ENCODE results near the gene ARHGAP1. TPM values are rescaled to one million over a fixed set of nuclear protein-coding genes. Genes with fewer than 3 reads are reported as not detected.

The ARHGAP1 gene
- total and polyA plus RNA-seq, 9 of the 15 experiments (the other 6 are each of a cell fraction or from before 2014, with no cell fraction given), result 3.6 to 30.4 (median 8.2) TPM

DNA sequence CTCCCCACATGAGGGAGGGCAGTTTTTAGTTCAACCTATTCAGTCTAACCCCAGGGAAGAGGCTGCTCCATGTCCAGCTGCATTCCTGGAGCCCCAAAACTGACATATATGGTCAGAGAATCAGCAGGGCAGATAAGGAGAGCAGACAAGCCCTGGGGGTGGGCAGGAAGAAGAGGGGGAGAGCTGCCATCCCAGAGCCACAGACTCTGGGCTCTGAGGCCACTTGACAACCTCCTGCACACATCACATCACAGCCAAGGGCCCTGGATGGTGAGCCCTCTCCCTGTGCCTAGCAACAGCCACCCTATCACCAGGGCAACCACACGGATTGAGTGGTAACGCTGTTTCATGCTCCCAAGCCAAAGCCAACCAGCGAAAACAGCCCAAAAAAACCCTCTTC is 3.1 kb downstream of the ARHGAP1 start:
- Histone ChIP-seq H4K20me1 (replicated peaks; ENCODE audit: control insufficient read depth, insufficient read depth, low read length) (no peaks in the 10 kb centered on the region), H3K4me2 (ENCODE audit: insufficient read depth, low read length) (no peak overlapping the region), H3K27ac (ENCODE audit: extremely low read depth, low read depth, low read length) (no peak overlapping the region), H3K9me1 (ENCODE audit: control insufficient read depth, insufficient read depth, low read length) (no peaks in the 10 kb centered on the region), H3K4me3 (no peak overlapping the region), H3K4me1 (replicated peaks in 1 of 2; ENCODE audit: control insufficient read depth in 2 of 2, insufficient read depth in 2 of 2, low read length in 2 of 2) (peaks cover 24 to 37% of the 10 kb centered on the region in 2 experiments), H3K36me3 (ENCODE audit: control insufficient read depth, insufficient read depth, low read length) (peaks cover 34% of the 10 kb centered on the region), H3K79me2 (ENCODE audit: control insufficient read depth, insufficient read depth, low read length) (peaks cover 38% of the 10 kb centered on the region), H3K9ac (ENCODE audit: insufficient read depth in 1 of 2, low read depth in 2 of 2, low read length in 2 of 2) (peak overlapping the region in 1 of 2 experiments; percentile 80; a peak in 2 of 4 replicates), H3K9me3 (replicated peaks; ENCODE audit: control insufficient read depth, insufficient read depth, low read depth, low read length) (no peaks in the 10 kb centered on the region), H2AFZ (ENCODE audit: low read depth, low read length) (no peak overlapping the region), H3K27me3 (ENCODE audit: control insufficient read depth in 2 of 2, insufficient read depth in 2 of 2, low read length in 2 of 2) (no peaks in the 10 kb centered on the region)
- intact Hi-C loops (cut with micrococcal nuclease), result no loop called here
- in situ Hi-C loops (cut with MboI), result no loop called here
- 27% methylated on average over 3 of the region's 3 CpGs for WGBS (ENCODE audit: insufficient coverage, low coverage, missing lambda C conversion rate)
- FAIRE-seq (no peak), DNase-seq (ENCODE audit: extremely low read depth in 1 of 4, low spot score in 3 of 4) (no peak), ATAC-seq (no peak)
- CTCF ChIA-PET (ENCODE audit: low intra/inter-chr PET ratio), result no interaction called here
- POLR2A ChIA-PET, result interaction anchor here (0.6 to 1.8 kb wide), 4 partner anchors 12 to 1024 kb away, joined by 3 to 4 read pairs (median 4); no protein-coding TSS in a partner anchor
- no TSS peak for BruUV-seq (replicated peaks)
- peak; percentile 71 for TF ChIP-seq RFX1 (IDR thresholded peaks at IDR 0.05)
- TF ChIP-seq, protein P1, sequence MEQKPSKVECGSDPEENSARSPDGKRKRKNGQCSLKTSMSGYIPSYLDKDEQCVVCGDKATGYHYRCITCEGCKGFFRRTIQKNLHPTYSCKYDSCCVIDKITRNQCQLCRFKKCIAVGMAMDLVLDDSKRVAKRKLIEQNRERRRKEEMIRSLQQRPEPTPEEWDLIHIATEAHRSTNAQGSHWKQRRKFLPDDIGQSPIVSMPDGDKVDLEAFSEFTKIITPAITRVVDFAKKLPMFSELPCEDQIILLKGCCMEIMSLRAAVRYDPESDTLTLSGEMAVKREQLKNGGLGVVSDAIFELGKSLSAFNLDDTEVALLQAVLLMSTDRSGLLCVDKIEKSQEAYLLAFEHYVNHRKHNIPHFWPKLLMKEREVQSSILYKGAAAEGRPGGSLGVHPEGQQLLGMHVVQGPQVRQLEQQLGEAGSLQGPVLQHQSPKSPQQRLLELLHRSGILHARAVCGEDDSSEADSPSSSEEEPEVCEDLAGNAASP (IDR thresholded peaks at IDR 0.05), result no peak
- no peak for TF ChIP-seq BRCA1 (IDR thresholded peaks at IDR 0.05)
- TF ChIP-seq BRCA1 (CRISPR knock-in tag; IDR thresholded peaks at IDR 0.05), result no peak
- TF ChIP-seq, protein P2, sequence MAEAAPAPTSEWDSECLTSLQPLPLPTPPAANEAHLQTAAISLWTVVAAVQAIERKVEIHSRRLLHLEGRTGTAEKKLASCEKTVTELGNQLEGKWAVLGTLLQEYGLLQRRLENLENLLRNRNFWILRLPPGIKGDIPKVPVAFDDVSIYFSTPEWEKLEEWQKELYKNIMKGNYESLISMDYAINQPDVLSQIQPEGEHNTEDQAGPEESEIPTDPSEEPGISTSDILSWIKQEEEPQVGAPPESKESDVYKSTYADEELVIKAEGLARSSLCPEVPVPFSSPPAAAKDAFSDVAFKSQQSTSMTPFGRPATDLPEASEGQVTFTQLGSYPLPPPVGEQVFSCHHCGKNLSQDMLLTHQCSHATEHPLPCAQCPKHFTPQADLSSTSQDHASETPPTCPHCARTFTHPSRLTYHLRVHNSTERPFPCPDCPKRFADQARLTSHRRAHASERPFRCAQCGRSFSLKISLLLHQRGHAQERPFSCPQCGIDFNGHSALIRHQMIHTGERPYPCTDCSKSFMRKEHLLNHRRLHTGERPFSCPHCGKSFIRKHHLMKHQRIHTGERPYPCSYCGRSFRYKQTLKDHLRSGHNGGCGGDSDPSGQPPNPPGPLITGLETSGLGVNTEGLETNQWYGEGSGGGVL (CRISPR knock-in tag; IDR thresholded peaks at IDR 0.05), result no peak
- no peak for TF ChIP-seq ZNF224 (CRISPR knock-in tag; IDR thresholded peaks at IDR 0.05)
- TF ChIP-seq DNMT1 (IDR thresholded peaks at IDR 0.05), result no peak
